TTC549 (cell line): ENCODE measurements around the gene PSD4.
"Not testable (repeated sequence)": the region's sequence is repeated elsewhere in the genome, so short reads cannot be mapped to it uniquely, and the experiment has no call there.

ENCODE experiments used
- FAIRE-seq: peaks from 2 replicates; lab custom pipeline; 2012; peaks lifted over from hg19 to GRCh38; lab: Jason Lieb, UNC

PSD4 gene

DNA sequence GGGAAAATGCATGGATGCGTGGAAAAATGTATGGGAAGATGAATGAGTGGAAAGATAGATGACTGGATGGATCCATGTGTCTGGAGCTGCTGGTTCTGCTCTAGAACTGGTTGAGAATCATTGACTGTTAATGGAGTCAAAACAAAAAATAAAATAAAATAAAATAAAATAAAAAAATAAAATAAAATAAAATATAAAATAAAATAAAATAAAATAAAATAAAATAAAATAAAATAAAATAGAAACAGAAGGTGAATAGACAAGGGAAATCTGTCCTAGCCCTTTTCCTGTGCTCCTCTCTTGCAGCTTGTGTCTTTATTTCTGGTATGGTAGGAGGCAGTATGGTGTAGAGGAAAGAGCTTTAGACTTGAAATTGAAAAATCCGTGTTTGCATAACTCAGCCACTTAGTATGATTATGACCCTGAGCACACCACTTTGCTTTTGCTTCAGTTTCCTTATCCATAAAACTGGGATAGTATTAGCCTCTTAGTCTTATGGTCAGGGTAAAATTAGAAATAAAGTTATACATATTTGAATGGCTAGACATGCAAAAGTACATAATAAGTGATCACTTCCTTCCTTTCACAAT, 51.0 kb downstream of the PSD4 start:
- no peak for FAIRE-seq

DNA sequence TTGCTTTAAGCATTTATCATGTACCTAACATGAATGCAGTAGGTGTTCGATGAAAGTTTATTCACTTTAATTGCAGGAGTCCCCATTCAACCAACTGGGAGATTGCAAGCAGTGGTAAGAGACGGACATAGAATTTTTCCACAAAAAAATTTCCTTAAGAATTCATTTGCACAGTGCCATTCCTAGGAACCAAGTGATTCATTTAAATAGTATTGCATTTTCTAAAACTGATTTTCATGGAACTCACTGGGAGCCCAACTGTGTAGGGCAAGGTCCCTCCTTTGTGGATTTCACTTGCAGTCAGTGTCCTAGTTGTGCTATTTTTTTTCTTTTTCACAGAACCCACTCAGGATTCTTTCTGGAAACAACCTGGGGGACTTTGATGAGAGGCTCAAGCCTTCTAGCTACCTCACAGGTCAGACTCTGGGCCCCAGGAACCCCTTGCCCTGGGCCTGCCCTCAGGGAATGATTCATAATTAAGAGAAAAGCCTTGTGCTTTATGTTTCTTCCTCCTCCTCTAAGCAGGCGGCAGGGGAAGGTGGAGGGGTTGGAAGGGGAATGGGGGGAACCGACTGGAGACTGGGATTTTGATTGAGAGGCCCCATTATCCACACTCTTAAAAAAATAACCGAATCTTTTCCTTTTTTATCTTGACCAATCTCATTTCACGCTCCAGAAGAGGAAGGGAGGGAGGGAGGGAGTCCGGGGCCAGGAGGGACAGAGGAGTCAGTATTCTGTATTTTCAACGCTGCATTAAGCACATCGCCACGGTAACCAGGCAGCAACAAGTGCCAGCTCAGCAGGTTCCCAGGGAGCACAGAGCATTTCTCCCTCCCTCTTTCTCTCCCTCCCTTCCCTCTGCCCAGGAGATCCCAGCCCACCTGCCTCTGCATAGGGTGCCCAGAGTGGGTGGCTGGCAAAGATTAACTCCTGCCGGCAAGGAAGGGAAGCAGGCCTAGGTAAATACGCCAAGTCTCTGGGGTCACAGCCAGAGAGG, 51.8 kb downstream of the PSD4 start:
- FAIRE-seq: no peak

DNA sequence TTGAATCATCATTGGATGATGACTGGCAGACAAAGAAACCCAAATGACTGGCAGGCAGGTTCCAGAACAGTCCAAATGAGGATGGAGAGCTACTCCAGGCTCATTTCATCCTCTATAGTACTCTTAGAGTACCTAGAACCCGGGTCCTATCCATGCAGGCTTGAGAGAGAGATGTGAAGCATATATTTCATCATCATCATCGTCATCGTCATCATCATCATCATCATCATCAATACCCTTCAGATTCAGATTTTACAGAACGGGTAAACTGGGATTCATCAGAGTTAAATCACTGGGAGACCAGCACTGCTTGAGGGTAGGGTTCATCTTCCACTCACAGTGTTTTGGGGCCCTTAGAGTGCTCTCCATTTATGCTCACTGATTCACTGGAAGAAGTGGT, 52.7 kb downstream of the PSD4 start:
- FAIRE-seq: no peak

DNA sequence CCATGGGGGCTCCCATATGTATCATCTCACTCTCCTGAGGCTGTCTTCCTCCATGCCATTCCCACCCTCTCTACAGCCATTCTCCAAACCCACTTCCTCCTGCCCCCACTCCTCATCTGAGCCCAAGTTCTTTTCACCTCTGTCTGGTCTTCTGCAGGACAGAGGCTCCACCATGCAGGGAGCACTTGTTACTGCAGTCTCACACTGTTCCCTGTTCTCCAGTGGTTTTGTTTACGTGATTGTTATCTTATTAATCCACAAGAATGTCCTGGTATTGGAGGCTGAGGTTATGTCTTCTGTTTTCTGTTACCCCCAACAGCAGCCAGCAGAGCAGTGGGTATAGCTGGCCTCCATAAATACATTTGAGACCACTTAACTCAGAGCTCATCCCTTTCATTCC, 53.5 kb downstream of the PSD4 start:
- FAIRE-seq: no peak

DNA sequence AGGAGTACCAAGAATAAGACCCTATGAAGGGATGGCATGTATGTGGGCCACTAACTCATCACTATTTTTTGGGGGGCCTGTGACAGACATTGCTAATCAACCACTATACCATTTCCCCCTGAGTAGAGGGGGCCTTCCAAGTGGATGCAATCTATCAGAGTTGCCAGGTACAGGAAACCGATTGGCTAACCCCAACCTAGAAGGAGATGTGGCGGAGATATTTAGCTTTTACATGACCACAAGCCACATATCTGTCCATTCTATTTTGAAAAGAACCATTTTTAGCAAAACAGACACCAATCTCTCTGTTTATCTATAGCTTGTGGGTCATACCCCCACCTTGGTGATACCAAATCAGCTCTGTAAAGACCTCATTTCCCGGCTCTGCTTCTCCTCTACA, 53.9 kb downstream of the PSD4 start:
- FAIRE-seq: no peak

DNA sequence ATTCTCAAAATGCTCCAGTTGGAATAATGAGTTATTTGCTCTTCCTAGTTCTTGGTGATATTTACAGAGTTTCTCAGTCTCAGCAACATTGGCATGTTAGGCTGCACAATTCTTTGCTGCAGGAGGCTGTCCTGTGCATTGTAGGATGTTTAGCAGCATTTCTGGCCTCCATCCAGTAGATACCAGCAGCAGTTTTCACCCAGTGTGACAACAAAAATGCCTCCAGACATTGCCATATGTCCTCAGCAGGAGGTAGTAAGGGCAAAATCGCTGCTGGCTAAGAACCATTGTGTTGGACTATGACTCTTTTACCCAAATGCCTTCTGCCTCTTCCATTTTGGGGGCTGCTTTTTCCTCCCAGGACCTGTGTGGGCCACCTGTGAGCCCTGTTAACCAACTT, 54.6 kb downstream of the PSD4 start:
- FAIRE-seq: no peak

DNA sequence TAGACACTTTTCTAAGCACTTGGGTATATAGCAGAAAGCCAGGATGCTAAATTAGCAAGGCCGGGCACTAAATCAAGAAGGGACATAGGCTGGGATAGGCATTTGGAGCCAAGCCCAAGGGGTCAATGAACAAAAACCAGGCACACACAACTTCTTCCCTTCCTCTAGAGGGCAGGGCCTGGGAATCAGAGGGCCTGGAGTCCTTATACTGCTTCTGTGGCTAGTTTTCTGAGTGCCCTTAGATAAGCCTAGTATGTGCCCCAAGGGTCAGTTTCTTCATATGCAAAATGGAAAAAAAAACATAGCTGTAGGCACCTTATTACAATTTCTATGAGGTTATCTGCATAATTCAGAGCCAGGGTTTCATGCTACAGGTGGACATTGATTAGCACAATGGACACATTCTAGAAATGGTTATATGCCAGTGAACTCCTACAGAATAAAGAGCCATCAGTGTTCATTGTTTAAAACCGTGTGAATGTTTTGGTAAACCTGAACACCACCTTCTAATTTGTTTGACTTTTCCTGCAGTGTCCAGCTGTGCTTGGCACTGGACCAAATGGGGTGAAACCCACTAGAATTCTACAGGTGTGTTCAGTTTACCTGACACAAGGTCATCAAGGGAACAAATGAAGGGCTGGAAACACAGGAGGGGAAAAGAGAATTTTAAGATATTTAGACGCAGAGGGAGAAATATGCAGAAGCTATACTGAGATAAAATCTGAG, 55.4 kb downstream of the PSD4 start:
- no peak for FAIRE-seq

DNA sequence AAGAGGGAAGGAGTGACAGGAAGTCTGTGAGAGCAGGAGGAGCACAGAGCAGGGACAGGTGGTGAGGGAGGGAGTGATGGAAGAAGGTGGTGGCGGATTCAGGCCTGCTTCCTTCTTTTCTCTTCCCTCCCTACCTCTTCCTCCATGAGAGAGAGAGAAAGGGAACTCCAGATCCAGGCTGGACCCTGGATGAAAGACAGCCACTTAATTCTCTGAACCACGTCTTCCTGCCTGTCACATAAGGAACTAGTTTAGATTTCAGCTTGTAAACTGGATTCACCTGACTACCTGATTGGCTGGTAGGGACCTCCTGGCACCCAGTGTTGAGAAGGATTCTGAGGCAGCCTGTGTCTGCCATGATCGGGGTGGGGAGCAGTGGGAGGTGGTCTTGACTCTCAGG, 56.0 kb downstream of the PSD4 start:
- no peak for FAIRE-seq

DNA sequence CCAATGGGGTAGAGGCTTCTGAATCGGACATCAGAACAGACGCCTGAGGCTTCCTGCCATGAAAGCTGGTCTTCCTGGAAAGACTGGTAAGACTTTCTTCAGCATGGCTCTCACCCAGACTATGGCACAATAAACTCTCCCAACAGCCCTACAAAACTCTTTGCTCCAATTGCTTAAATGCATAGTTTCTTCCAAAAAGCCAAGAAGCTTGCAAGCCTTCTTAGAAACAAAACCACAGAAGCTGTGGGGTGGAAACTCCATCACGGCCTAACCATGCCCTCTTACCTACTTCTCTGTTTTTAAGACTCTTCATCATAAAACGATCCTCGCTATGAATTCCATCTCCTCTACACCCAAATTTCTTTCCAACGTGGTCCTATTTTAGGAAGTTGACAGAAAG, 56.8 kb downstream of the PSD4 start:
- FAIRE-seq: no peak

DNA sequence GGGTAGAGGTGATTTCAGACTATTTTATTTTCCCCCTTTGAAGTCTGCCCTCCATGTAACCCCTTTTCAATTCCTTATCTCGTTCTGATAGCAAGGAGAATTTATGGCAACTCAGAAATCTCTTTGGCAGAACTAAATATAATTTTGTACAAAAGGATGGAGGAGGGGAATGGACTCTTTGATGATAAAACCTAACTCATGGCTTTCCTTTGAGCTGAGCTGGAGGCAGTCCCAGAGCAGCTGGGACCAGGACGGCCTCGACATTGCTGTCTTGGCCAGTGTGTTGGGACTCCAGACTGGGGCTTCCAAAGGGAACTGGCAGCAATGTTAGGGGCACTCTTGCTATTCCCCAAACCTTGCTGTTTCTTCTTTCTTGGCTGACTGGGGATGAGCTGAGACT, 57.3 kb downstream of the PSD4 start:
- FAIRE-seq: no peak

DNA sequence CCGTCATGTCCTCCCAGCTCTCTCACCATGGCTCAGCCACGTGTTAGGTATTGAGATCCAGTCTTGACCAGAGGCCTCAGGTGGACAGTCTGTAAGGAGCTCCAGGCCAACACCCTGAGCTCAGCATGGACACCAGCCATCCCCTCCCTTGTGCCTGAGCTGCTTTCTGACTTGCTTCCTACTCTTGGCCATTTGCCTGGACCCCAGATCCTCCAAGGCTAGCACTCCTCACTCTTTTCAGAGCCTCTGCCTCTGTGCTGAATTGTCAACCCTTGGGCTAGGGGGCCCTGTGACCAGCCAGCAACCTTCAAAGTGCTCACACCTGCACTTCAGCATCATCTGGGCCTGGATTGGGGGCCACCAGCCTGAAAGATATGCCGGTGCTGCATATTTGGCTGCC, 58.4 kb downstream of the PSD4 start:
- no peak for FAIRE-seq

DNA sequence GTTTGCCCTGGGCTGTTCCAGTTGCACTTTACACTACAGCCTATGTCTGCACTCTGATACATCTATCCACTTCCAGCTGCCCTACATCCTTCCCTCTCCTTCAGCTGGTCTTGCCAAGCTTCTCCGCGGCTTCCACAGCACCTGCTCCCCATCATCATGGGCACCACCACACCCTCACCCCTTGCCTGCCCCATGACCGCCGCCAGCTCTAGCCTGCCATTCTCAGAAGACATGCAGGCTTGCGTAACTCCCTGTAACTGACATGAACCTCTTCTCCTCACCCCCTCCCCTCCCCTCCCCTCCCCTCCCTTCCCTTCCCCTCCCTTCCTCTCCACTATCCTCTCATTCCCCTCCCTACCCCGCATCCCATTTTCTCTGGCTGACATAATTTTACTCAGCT, 59.0 kb downstream of the PSD4 start:
- FAIRE-seq: no peak

DNA sequence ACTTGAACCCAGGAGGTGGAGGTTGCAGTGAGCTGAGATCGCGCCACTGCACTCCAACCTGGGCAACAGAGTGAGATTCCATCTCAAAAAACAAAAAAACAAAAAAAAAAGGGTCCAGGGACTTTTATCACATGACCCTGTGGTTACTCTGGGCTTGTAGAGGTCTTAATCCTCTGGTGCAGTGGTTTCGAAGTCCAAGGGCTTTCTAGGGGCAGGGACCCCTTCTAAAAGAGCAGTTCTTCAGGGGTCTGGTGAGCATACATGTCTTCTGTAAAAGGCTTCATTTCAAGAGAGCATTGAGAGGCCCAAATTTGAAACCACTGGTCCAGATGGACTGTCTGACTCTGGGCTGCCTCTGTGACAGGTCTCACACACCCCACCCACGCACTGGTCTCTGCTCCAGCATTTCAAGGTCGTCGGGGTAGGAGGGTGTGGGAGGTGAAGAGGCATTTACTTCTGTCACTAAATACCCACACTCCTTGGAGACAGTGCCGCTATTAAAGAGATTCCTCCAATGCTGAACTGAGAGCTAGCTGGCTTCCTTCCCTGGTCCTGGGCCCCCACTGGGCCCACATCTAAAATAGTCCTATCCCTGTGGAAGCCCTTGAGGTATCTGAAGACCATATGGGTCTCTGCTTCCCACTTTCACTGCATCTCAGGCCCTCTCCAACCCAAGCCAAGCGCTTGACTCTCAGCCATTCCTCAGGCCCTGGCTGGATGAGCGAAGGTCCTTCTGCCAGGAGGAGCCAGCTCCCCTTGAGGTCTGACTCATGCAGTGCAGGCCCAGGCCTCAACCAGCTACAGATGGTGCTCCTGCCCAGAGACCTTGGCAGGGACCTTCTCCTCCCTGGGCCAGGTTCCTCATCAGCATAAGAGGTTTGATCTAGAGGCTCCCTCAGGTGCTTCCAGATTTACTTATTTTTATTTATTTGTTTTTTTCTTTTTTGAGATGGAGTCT, 60.1 kb downstream of the PSD4 start:
- no peak for FAIRE-seq

DNA sequence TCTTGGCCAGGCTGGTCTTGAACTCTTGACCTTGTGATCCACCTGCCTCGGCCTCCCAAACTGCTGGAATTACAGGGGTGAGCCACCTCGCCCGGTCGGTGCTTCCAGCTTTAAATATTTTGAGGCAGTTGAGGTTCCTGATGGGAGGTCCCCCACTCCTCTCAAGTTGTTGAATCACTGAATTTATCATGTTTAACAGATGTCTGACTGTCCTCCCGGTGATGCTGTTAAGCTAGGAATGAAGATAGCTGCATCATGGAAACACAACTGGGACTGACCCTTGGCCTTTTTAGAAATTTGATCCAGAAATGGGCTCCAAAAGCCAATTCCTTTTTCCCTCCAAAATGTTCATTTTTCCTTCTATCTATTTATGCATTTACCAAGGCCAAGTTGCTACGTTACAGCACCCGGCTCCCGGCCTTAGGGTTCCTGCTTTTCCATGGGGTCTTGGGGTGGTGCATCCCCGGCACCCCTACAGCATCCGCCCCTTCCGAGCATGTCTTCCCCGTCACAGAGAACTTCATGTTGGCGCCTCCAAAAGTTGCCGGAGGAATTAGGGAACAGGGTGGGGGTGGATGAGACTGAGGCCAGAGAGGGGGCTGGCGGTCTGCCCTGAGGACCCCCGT, 61.1 kb downstream of the PSD4 start:
- no peak for FAIRE-seq

DNA sequence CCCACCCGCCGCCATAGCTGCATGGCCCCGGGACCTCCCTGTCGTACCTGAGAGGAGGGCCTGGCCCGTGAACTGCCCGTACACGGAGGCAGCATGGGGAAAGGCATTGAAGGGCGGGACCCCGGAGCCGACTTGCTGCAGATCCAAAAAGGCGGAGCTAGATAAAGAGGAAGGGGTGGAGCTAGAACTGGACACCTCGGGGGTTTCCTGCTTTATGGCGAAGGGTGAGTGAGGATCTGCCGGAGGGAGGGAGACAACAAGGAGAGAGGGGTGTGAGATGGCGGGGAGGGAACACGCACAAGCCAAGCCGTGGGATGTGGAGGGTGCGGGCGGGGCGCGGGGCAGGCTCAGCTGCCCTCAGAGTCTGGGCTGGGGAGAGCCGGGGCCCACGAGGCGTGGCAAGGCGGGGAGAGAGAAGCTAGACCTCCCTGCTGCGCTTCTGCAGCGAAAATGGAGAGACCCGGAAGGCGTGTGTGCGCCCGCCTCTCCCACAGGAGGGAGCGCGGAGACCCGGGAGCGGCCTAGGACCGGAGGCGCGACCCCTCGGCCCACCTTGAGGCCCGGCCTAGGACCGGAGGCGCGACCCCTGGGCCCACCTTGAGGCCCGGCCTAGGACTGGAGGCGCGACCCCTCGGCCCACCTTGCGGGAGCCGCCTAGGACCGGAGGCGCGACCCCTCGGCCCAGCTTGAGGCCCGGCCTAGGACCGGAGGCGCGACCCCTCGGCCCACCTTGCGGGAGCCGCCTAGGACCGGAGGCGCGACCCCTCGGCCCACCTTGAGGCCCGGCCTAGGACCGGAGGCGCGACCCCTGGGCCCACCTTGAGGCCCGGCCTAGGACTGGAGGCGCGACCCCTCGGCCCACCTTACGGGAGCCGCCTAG, 61.8 kb downstream of the PSD4 start:
- not testable (repeated sequence) for FAIRE-seq

DNA sequence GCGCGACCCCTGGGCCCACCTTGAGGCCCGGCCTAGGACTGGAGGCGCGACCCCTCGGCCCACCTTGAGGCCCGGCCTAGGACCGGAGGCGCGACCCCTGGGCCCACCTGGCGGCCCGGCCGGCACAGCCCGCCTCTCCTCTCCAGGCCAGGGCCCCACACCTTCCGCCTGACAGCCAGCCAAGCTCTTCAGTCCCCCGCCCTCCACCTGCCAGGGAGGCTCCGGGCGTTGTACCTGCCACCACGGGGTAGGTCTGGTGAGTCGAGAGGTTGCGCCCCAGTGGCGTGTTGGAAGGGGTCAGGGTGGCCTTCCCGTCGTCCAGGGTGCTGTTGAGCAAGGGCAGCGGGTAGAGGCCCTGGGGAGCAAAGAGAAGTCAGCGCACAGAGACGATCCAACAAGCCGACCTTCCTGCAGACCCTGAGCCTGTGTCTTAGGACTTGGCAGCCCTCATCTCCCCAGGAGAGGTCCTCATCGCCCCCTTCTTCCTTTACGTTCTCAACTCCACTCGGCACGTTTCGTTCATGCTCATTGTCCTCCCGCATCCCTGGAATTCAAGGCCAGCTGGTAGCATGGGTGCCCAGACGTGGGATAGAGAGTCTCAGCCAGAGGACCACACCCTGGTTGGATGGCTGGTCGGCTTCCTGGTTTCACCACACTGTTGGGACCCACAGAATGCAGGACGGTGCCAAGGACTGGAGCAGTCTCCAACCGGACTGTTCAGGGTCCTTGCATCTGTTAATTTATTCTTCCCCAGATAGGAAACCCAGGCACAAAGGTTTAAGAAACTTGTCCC, 62.8 kb downstream of the PSD4 start:
- no peak for FAIRE-seq

DNA sequence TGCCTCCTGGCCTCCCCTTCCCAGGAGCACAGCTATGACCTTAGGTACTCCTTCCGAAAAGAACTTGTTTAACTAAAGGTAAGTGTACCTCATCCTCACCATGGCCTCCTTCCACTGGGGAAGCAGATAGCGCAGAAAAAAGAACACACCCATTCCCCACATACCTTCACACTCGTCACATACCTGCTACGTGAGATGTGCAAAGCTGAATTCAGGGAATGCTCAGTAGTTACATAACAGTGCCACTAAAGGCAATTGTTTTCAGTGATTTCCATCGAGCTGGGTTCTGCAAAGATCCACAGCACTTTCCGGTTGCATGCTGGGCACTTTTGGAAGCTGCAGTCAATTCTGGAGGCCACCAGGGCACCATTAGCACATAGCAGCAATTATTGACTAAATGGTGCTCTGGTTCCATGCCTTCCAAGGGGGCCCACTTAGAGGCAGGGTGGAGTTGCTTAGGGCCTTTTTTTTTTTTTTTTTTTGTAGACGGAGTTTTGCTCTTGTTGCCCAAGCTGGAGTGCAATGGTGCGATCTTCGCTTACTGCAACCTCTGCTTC, 63.9 kb downstream of the PSD4 start:
- no peak for FAIRE-seq

DNA sequence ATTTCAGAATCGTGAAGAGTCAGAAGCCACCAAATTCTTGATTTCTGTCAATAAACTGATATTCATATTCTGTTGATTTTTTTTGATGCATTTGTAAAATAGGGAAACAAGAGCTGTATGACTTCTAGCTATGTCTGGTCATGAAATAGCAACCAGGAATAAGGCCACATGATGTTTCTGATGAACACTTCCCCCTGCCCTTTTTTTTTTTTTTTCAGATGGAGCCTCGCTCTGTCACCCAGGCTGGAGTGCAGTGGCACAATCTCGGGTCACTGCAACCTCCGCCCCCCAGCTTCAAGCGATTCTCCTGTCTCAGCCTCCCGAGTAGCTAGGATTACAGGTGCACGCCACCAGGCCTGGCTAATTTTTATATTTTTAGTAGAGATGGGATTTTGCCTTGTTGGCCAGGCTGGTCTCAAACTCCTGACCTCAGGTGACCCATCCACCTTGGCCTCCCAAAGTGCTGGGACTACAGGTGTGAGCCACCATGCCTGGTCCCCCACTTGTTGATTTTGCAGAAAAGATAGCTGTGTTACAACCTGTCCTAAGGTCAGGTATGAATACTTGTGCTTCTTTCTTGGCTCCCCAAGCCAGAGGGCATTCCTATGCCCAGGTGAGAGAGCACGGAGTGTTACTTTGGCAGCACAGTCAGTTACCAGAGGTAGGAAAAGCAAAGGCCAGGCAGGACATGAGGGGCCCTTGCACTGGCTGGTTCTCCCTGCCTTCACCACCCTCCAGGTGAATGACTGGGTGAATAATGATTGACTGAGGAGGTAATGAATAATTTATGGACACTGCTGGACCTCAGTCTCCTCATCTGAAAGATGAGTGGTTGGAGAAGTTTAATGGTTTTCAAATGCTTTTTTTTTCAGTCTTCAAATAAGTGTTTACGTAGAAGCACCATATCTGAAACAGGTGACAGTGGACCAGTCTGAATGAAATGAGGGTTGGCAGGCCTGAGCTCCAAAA, 65.4 kb downstream of the PSD4 start:
- FAIRE-seq: no peak
